Adrenal gland (tissue), 12 donors: ENCODE data around the gene DDAH2. TPM values are rescaled to one million over a fixed set of nuclear protein-coding genes. Genes with fewer than 3 reads are reported as not detected.

Experiments
- DNase-seq, 7 donors: peaks; one replicate each; pipeline ENCODE4 v3.0.0-alpha.2; 2019 to 2020
- H3K27ac ChIP-seq, 5 donors: fragments of 200-600 bp; sonication (generic) in 4 of 5; 1 replicate in 3 of 5; 2 replicates in 2 of 5; pipeline versions ENCODE4 v1.5.1 to v1.8.0; 2016 to 2020; ENCODE audit warnings: mild to moderate bottlenecking in 1 of 5
- H3K27me3 ChIP-seq: fragments of 200-600 bp; 2 replicates; pipeline ENCODE4 v1.8.0; 2021
- H3K36me3 ChIP-seq, 2 donors: fragments of 200-600 bp; replicated peaks in 1 of 2; 1 replicate in 1 of 2; 2 replicates in 1 of 2; pipeline versions ENCODE4 v1.5.1 to v1.8.0; 2018 to 2022
- H3K4me1 ChIP-seq, 2 donors: fragments of 200-600 bp; replicated peaks in 1 of 2; 1 replicate in 1 of 2; 2 replicates in 1 of 2; pipeline versions ENCODE4 v1.5.1 to v1.8.0; 2018 to 2021
- H3K4me3 ChIP-seq, 4 donors: fragments of 200-600 bp; sonication (generic) in 3 of 4; one replicate each; pipeline ENCODE4 v1.5.1; 2016 to 2018
- H3K9me3 ChIP-seq, 3 donors: fragments of 200-600 bp; sonication (generic) in 1 of 3; replicated peaks in 1 of 3; 1 replicate in 2 of 3; 2 replicates in 1 of 3; pipeline versions ENCODE4 v1.5.1 to v1.8.0; 2016 to 2021
- POLR2A ChIP-seq, 2 donors: fragments of 450-650 bp; IDR thresholded peaks; one replicate each; pipeline ENCODE4 v1.6.1; 2017; ENCODE audit warnings: antibody characterized with exemption in 2 of 2, mild to moderate bottlenecking in 2 of 2, moderate library complexity in 1 of 2
- WGBS, 4 donors: extraction: QIAGEN DNeasy Blood & Tissue Kit in 2 of 4; methylation state at CpG; one replicate each; pipeline versions ENCODE4 v1.1.5 to v1.1.7; 2013 to 2017; 5-methylcytosine and 5-hydroxymethylcytosine counted together
- intact Hi-C, 2 donors: fragments of 100-400 bp; cut with DNase I; formaldehyde crosslinking; loops; one replicate each; pipeline versions ENCODE4 v1.14.1 to v1.15.0; 2022 to 2023
- polyA plus RNA-seq, 3 donors: library from polyadenylated mRNA; stranded (reverse); fragments of 200-250 nt in 2 of 3; fragments of 350-450 nt in 1 of 3; fragmentation: Illumina TruSeq in 1 of 3; extraction: RNeasy Lipid Tissue Mini Kit (QIAGEN cat#74804) in 1 of 3; gene quantifications; one replicate each; pipeline ENCODE4 v1.2.3, GENCODE V29; 2013 to 2014
- total RNA-seq, 9 donors: library from RNA; depleted of rRNA in 4 of 9; stranded (reverse); fragments of >200 nt in 4 of 9; fragments of 120-200 nt in 1 of 9; fragmentation: NEBNext Ultra II Directional in 1 of 9; extraction: Animal tissue kit (Norgen Biotek cat#: 25700) in 1 of 9; gene quantifications; one replicate each; pipeline versions ENCODE4 v1.1.0 to v1.2.4, GENCODE V29; 2013 to 2023
- TF ChIP-seq, protein P1 (sequence below), 6 experiments: fragments of 450-650 bp in 4 of 6; fragments of 200-600 bp in 2 of 6; sonication (generic) in 1 of 6; IDR thresholded peaks; 1 replicate in 5 of 6; 2 replicates in 1 of 6; pipeline versions ENCODE4 v1.5.1 to v1.8.0; 2016 to 2021; ENCODE audit warnings: antibody characterized with exemption in 6 of 6, mild to moderate bottlenecking in 2 of 6, moderate library complexity in 1 of 6
- donor health status: healthy with polysubstance abuse.
- donor health status: Bipolar disorder and iron deficiency.
- donor health status: DM: yes; HTN: yes; CAD: no.
- donor health status: DM: no; HTN: no; CAD: no.
- donor health status: DM: no; HTN: no; CAD: no.
- donor health status: DM: yes; HTN: yes; CAD: no.

DDAH2 gene
- total and polyA plus RNA-seq, 12 donors: 6.4 to 202 (median 33.1) TPM

DNA sequence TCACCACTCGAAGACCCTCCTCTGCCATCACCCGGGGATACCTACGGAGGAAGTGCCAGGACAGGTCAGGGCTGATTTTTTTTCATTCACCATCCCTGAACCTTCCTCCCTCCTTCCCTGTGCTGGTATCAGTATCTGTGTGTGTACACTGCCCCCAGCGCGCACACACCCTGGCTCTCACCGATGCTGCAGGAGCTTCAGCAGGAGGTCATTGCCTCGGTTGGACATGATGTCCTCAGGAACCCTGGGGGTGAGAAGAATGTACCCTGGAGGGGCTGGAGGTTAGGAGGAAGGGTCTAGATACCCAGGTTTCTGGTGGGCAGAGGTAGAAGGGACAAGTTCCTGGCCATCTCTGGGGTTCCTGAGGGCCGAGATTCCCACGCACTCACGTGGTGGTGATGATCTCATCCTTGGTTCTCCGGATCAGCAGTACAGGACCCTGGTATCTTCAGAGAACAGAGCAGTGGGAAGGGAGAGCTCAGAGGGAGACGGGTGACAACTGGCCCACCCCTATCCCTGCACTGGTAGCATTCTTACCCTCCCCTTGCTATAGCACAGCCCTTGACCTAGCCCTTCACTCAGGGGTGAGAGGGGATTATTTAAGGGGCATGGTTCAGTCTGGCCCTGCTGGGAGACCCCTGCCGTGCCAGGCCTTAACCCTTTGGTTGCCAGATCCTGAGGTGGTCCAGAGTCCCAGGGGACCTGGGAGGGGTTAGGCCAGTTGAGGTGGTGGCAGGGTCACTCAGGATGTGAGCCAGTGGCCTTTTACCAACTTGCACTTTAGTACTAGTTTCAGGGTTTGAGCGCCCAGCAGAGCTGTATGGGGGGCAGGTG, 41.0 kb downstream of the DDAH2 start:
- H3K4me1 ChIP-seq: no peaks in the 10 kb centered on the region
- intact Hi-C loops: loop anchor here (5.0 to 10.0 kb wide), 2 partner anchors 147 to 149 kb away; no protein-coding TSS in a partner anchor
- no peak for DNase-seq
- H3K27ac ChIP-seq: no peak overlapping the region
- H3K4me3 ChIP-seq: no peak overlapping the region
- H3K9me3 ChIP-seq: no peaks in the 10 kb centered on the region
- TF ChIP-seq, protein P1, sequence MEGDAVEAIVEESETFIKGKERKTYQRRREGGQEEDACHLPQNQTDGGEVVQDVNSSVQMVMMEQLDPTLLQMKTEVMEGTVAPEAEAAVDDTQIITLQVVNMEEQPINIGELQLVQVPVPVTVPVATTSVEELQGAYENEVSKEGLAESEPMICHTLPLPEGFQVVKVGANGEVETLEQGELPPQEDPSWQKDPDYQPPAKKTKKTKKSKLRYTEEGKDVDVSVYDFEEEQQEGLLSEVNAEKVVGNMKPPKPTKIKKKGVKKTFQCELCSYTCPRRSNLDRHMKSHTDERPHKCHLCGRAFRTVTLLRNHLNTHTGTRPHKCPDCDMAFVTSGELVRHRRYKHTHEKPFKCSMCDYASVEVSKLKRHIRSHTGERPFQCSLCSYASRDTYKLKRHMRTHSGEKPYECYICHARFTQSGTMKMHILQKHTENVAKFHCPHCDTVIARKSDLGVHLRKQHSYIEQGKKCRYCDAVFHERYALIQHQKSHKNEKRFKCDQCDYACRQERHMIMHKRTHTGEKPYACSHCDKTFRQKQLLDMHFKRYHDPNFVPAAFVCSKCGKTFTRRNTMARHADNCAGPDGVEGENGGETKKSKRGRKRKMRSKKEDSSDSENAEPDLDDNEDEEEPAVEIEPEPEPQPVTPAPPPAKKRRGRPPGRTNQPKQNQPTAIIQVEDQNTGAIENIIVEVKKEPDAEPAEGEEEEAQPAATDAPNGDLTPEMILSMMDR (IDR thresholded peaks at IDR 0.05): no peak
- TF ChIP-seq POLR2A (IDR thresholded peaks at IDR 0.05): no peak
- H3K36me3 ChIP-seq: peaks cover 0 to 73% of the 10 kb centered on the region in 2 donors
- WGBS, 4 donors: 83 to 86% (median 86%) methylated on average over 12 to 14 of the region's 14 CpGs
- no peaks in the 10 kb centered on the region for H3K27me3 ChIP-seq

DNA sequence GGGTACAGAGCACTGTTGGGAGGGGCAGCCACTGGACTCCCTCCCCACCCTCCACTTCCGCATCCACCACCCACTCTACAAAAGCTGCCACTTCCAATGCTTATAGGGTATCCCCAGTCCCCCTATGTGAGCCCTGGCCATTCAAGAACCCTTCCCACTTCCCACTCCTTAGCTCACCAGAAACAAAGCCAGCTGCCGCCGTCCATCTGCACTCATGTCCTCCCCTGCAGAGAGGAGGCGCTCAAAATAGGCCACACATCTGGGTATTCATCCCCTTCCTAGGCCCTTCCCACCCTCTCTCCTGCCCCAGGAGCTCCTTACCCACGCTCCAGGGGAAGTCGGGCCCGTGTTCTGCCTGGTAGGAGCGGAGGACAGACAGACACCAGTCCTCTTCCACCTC, 41.8 kb downstream of the DDAH2 start:
- no peak for TF ChIP-seq POLR2A (IDR thresholded peaks at IDR 0.05)
- TF ChIP-seq, protein P1 (IDR thresholded peaks at IDR 0.05): no peak
- intact Hi-C loops: loop anchor here (5.0 to 10.0 kb wide), 2 partner anchors 147 to 150 kb away; no protein-coding TSS in a partner anchor
- H3K27ac ChIP-seq: no peak overlapping the region
- DNase-seq: no peak
- H3K9me3 ChIP-seq: no peaks in the 10 kb centered on the region
- H3K36me3 ChIP-seq: peaks cover 0 to 67% of the 10 kb centered on the region in 2 donors
- 88 to 95% (median 90%) methylated on average over 8 of the region's 8 CpGs for WGBS, 4 donors
- H3K4me1 ChIP-seq: no peaks in the 10 kb centered on the region
- no peaks in the 10 kb centered on the region for H3K27me3 ChIP-seq
- H3K4me3 ChIP-seq: no peak overlapping the region

GRCh38 chr6:31686483-31686882, 42.6 kb downstream of the DDAH2 start:
- Histone ChIP-seq H3K27ac (no peak overlapping the region), H3K4me3 (no peak overlapping the region), H3K9me3 (no peaks in the 10 kb centered on the region), H3K27me3 (no peaks in the 10 kb centered on the region), H3K36me3 (peaks cover 0 to 58% of the 10 kb centered on the region in 2 donors), H3K4me1 (no peaks in the 10 kb centered on the region)
- no peak for DNase-seq
- 73 to 93% (median 92%) methylated on average over 5 of the region's 5 CpGs for WGBS, 4 donors
- no peak for TF ChIP-seq POLR2A (IDR thresholded peaks at IDR 0.05)
- TF ChIP-seq, protein P1 (IDR thresholded peaks at IDR 0.05): no peak
- intact Hi-C loops: loop anchor here (5.0 to 10.0 kb wide), 2 partner anchors 148 to 151 kb away; no protein-coding TSS in a partner anchor

DNA sequence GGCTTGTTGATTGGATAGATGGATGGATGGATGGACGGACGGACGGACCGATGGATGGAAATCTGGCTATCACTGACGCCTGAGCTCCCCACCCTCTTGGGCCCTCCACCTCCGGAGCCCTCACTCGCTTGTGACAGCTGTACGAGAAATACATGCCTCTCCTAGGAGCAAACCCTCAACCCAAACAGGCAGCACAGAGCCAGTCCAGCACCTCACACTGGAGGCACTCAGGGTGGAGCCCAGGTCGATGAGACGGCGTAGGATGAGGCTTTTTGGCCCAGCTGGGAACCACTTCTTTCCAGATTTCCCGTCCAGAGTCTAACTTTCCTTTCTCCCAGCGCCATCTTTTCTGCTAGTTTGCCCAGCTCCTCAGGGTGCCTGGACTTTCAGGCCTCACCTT, 45.5 kb downstream of the DDAH2 start:
- Histone ChIP-seq H3K4me1 (peaks cover 9 to 10% of the 10 kb centered on the region in 2 donors), H3K9me3 (no peaks in the 10 kb centered on the region), H3K36me3 (peaks cover 0 to 29% of the 10 kb centered on the region in 2 donors), H3K27ac (peak overlapping the region in 1 of 5 donors; percentile 31), H3K4me3 (no peak overlapping the region), H3K27me3 (no peaks in the 10 kb centered on the region)
- TF ChIP-seq, protein P1 (IDR thresholded peaks at IDR 0.05): no peak
- no peak for TF ChIP-seq POLR2A (IDR thresholded peaks at IDR 0.05)
- no peak for DNase-seq
- intact Hi-C loops: loop anchor here in 1 of 2 donors (5.0 to 10.0 kb wide), 2 partner anchors 84 to 151 kb away; no protein-coding TSS in a partner anchor
- 72 to 83% (median 78%) methylated on average over 13 of the region's 13 CpGs for WGBS, 4 donors
